Heart left ventricle (tissue), 13 donors: ENCODE measurements around the gene SLAIN1.

Source experiments
- POLR2A ChIP-seq, 2 donors: fragments of 450-650 bp; IDR thresholded peaks; one replicate each; pipeline ENCODE4 v1.6.1; 2017; ENCODE audit warnings: antibody characterized with exemption in 2 of 2, mild to moderate bottlenecking in 2 of 2, moderate library complexity in 2 of 2
- TF ChIP-seq, protein P1 (sequence below), 12 donors: fragments of 200-600 bp; sonication (generic) in 4 of 12; IDR thresholded peaks; one replicate each; pipeline versions ENCODE4 v1.5.0 to v1.8.0; 2018 to 2022; ENCODE audit warnings: antibody characterized with exemption in 12 of 12, mild to moderate bottlenecking in 5 of 12
- donor health status: ischemic (EF 13 %, LVEDD 7.1; RV severe dilation, severe dysfunction).
- donor health status: DM: no; HTN: yes; CAD: no.
- donor health status: DM: no; HTN: no; CAD: no.
- donor health status: ischemic (EF 25% LVEDD 6.9; RV normal size, moderate dysfunction).
- donor health status: ischemic (EF 25% LVEDD 5.7; RV mildly dilated, moderate dysfunction).
- donor health status: ischemic (EF 35%, LVEDD 5.7; RV mildly dilated, moderate dysfunction).
- donor health status: nonischemic (EF 11% LVEDD 7.7; RV severe dilation, severe dysfunction).
- donor health status: DM: yes; HTN: yes; CAD: no.
- donor health status: PGD.
- donor health status: ischemic (EF 29% LVEDD 5.4; RV normal size, mild dysfunction).
- donor health status: nonischemic (EF 23%, LVEDD 6.1; RV moderate dilation, normal function).

DNA sequence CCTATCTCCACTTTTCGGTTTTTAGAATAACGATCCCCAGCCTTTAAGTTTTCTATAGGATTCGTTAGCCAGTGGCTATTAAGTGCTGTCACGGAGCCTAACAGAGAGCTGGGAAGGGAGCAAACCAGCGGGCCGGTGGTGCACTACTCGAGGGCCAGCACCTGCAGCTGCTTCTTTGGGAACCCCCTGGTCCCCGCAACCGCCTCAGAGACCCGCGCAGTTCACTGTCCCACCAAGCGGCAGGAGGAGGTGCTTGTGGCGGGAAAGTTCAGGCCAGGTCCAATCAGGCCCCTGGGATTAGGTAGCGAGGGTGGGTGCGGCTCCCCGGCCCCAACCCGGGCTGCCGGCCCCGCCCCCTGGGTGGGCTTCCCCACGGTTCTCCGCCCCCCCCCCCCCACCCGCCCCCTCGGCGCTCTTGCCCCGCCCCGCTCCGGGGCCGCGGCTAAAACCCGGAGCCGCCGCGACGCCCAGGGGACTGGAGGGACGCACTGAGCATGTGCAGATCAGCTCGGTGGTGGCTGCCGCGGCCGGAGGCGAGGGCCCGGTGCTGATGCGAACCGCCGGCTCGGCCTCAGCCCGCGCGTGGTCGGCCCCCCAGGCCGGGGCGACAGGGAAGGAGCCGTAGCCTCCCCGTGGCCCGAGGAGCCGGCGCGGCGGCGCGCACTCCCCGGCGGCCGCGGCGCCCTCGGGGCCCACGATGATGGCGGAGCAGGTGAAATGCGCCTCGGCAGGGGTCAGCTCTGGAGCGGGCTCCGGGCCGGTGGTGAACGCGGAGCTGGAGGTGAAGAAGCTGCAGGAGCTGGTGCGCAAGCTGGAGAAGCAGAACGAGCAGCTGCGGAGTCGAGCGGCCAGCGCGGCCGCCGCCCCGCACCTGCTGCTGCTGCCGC, at the start of gene SLAIN1:
- TF ChIP-seq, protein P1, sequence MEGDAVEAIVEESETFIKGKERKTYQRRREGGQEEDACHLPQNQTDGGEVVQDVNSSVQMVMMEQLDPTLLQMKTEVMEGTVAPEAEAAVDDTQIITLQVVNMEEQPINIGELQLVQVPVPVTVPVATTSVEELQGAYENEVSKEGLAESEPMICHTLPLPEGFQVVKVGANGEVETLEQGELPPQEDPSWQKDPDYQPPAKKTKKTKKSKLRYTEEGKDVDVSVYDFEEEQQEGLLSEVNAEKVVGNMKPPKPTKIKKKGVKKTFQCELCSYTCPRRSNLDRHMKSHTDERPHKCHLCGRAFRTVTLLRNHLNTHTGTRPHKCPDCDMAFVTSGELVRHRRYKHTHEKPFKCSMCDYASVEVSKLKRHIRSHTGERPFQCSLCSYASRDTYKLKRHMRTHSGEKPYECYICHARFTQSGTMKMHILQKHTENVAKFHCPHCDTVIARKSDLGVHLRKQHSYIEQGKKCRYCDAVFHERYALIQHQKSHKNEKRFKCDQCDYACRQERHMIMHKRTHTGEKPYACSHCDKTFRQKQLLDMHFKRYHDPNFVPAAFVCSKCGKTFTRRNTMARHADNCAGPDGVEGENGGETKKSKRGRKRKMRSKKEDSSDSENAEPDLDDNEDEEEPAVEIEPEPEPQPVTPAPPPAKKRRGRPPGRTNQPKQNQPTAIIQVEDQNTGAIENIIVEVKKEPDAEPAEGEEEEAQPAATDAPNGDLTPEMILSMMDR (IDR thresholded peaks at IDR 0.05) = no peak
- TF ChIP-seq POLR2A (IDR thresholded peaks at IDR 0.05) = no peak
